ENCODE data around the gene ATP5IF1. TPM values are rescaled to one million over a fixed set of nuclear protein-coding genes. Genes with fewer than 3 reads are reported as not detected.

Gene ATP5IF1
- total and polyA plus RNA-seq, 9 of the 15 experiments (the other 6 are each of a cell fraction or from before 2014, with no cell fraction given), result 292 to 1,422 (median 388) TPM

DNA sequence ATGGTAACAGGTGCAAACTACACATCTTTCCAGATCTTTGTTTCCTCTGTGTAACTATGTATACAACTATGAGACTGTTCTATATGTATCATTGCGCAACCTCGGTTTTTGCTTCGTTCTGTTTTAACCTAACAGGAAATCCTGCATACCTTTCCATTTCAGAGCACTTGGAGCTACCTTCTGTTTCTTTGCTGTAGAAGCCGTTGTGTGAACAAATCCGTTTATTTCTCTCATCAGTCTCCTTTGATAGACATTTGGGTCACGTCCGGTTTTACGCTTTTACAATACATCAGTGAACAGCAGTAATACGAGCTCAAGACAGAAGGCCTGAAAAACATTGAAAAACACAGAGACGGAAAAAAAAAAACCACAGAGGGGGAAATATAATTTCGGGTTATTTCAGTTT, 10.5 kb downstream of the ATP5IF1 start (continued):
- TF ChIP-seq, protein P1, sequence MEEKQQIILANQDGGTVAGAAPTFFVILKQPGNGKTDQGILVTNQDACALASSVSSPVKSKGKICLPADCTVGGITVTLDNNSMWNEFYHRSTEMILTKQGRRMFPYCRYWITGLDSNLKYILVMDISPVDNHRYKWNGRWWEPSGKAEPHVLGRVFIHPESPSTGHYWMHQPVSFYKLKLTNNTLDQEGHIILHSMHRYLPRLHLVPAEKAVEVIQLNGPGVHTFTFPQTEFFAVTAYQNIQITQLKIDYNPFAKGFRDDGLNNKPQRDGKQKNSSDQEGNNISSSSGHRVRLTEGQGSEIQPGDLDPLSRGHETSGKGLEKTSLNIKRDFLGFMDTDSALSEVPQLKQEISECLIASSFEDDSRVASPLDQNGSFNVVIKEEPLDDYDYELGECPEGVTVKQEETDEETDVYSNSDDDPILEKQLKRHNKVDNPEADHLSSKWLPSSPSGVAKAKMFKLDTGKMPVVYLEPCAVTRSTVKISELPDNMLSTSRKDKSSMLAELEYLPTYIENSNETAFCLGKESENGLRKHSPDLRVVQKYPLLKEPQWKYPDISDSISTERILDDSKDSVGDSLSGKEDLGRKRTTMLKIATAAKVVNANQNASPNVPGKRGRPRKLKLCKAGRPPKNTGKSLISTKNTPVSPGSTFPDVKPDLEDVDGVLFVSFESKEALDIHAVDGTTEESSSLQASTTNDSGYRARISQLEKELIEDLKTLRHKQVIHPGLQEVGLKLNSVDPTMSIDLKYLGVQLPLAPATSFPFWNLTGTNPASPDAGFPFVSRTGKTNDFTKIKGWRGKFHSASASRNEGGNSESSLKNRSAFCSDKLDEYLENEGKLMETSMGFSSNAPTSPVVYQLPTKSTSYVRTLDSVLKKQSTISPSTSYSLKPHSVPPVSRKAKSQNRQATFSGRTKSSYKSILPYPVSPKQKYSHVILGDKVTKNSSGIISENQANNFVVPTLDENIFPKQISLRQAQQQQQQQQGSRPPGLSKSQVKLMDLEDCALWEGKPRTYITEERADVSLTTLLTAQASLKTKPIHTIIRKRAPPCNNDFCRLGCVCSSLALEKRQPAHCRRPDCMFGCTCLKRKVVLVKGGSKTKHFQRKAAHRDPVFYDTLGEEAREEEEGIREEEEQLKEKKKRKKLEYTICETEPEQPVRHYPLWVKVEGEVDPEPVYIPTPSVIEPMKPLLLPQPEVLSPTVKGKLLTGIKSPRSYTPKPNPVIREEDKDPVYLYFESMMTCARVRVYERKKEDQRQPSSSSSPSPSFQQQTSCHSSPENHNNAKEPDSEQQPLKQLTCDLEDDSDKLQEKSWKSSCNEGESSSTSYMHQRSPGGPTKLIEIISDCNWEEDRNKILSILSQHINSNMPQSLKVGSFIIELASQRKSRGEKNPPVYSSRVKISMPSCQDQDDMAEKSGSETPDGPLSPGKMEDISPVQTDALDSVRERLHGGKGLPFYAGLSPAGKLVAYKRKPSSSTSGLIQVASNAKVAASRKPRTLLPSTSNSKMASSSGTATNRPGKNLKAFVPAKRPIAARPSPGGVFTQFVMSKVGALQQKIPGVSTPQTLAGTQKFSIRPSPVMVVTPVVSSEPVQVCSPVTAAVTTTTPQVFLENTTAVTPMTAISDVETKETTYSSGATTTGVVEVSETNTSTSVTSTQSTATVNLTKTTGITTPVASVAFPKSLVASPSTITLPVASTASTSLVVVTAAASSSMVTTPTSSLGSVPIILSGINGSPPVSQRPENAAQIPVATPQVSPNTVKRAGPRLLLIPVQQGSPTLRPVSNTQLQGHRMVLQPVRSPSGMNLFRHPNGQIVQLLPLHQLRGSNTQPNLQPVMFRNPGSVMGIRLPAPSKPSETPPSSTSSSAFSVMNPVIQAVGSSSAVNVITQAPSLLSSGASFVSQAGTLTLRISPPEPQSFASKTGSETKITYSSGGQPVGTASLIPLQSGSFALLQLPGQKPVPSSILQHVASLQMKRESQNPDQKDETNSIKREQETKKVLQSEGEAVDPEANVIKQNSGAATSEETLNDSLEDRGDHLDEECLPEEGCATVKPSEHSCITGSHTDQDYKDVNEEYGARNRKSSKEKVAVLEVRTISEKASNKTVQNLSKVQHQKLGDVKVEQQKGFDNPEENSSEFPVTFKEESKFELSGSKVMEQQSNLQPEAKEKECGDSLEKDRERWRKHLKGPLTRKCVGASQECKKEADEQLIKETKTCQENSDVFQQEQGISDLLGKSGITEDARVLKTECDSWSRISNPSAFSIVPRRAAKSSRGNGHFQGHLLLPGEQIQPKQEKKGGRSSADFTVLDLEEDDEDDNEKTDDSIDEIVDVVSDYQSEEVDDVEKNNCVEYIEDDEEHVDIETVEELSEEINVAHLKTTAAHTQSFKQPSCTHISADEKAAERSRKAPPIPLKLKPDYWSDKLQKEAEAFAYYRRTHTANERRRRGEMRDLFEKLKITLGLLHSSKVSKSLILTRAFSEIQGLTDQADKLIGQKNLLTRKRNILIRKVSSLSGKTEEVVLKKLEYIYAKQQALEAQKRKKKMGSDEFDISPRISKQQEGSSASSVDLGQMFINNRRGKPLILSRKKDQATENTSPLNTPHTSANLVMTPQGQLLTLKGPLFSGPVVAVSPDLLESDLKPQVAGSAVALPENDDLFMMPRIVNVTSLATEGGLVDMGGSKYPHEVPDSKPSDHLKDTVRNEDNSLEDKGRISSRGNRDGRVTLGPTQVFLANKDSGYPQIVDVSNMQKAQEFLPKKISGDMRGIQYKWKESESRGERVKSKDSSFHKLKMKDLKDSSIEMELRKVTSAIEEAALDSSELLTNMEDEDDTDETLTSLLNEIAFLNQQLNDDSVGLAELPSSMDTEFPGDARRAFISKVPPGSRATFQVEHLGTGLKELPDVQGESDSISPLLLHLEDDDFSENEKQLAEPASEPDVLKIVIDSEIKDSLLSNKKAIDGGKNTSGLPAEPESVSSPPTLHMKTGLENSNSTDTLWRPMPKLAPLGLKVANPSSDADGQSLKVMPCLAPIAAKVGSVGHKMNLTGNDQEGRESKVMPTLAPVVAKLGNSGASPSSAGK (IDR thresholded peaks at IDR 0.05), result 0 out of 2 replicates have a peak, but pooled peaks have one; percentile 27
- TF ChIP-seq ZC3H8 (IDR thresholded peaks at IDR 0.05) (no peak), RFX1 (IDR thresholded peaks at IDR 0.05) (peak; percentile 33; the same call in 1 of the 2 replicates), NUFIP1 (IDR thresholded peaks at IDR 0.05; ENCODE audit: partially characterized antibody) (no peak), TARDBP (IDR thresholded peaks at IDR 0.05) (no peak)
- TF ChIP-seq, protein P2, sequence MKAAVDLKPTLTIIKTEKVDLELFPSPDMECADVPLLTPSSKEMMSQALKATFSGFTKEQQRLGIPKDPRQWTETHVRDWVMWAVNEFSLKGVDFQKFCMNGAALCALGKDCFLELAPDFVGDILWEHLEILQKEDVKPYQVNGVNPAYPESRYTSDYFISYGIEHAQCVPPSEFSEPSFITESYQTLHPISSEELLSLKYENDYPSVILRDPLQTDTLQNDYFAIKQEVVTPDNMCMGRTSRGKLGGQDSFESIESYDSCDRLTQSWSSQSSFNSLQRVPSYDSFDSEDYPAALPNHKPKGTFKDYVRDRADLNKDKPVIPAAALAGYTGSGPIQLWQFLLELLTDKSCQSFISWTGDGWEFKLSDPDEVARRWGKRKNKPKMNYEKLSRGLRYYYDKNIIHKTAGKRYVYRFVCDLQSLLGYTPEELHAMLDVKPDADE (conservative IDR thresholded peaks at IDR 0.05; ENCODE audit: control insufficient read depth, low read depth, low read length), result no peak
- TF ChIP-seq, protein P3, sequence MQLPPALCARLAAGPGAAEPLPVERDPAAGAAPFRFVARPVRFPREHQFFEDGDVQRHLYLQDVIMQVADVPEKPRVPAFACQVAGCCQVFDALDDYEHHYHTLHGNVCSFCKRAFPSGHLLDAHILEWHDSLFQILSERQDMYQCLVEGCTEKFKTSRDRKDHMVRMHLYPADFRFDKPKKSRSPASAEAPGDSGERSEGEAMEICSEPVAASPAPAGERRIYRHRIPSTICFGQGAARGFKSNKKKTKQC (CRISPR knock-in tag; IDR thresholded peaks at IDR 0.05), result no peak
- TF ChIP-seq, protein P4, sequence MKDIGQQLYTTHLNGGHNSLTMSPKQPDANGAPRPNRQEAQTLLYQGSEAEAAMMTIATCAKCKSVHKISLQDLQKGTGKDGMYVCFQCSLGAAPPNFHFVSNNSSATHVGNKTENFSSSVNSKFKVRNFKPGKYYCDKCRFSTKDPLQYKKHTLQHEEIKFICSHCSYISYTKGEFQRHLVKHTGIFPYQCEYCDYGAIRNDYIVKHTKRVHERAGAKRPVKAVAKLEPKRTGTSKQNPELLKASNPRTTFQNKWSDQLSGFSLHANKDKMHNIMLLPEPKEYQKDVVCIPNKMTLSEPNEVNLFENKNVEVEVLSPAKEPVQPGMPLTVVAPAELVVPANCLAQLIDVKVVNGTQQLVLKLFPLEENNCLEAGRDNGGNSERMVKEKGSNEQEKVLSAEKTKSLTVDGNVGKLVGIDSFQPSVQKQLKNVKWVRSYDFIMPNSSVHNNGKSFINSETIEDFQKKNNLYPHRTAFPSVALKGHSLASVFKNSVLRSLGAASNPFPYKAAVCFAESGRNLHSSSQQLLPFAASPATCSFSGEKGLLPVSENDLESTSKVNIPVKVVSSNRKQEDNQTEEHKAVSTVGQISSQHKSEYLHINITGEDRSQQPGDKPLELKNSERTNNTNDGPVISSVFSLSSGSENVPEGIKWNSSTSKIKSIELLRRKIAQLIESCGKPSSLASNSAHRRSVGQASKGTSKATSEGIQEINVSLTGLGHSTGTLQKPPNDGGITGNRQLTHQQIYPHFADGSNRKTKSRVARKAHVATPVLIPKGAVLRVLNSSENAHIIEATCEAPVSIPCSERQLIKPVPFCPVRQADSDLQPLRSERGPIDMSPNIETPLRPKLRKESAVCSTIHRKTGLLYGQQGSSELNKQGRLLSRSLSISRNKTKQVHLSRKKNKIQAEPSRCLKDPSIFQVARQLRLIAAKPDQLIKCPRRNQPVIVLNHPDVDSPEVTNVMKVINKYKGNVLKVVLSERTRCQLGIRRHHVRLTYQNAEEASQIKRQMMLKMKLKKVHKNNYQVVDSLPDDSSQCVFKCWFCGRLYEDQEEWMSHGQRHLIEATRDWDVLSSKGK (CRISPR knock-in tag; IDR thresholded peaks at IDR 0.05), result no peak
- TF ChIP-seq, protein P5, sequence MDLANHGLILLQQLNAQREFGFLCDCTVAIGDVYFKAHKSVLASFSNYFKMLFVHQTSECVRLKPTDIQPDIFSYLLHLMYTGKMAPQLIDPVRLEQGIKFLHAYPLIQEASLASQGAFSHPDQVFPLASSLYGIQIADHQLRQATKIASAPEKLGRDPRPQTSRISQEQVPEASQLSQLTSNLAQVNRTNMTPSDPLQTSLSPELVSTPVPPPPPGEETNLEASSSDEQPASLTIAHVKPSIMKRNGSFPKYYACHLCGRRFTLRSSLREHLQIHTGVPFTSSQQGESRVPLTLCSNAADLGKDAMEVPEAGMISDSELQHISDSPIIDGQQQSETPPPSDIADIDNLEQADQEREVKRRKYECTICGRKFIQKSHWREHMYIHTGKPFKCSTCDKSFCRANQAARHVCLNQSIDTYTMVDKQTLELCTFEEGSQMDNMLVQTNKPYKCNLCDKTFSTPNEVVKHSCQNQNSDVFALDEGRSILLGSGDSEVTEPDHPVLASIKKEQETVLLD (IDR thresholded peaks at IDR 0.05), result no peak

Measured in K562 (cell line).